ENCODE measurements around the gene CYP19A1.

- TF ChIP-seq CTCF (IDR thresholded peaks at IDR 0.05; ENCODE audit: control extremely low read depth in 1 of 3, insufficient read depth in 1 of 3, low read depth in 1 of 3, low read length in 3 of 3): no peak
- TF ChIP-seq PHF8 (conservative IDR thresholded peaks at IDR 0.05; ENCODE audit: low read depth, low read length): no peak
These were observed 88.0 kb downstream of the CYP19A1 start for GRCh38 chr15:51250217-51251011.
